ENCODE measurements around the gene ERC2.

ERC2 gene

GRCh38 chr3:55571216-55571813, 897.0 kb downstream of the ERC2 start:
- H3K9me3 Mint-ChIP-seq: peaks cover 13 to 17% of the 10 kb centered on the region in 2 donors
- no peaks in the 10 kb centered on the region for H3K36me3 Mint-ChIP-seq (ENCODE audit: insufficient read depth)
- no peaks in the 10 kb centered on the region for H3K4me1 Mint-ChIP-seq (ENCODE audit: low read depth in 2 of 2)
- no peak overlapping the region for H3K4me3 Mint-ChIP-seq
- no peaks in the 10 kb centered on the region for H3K27me3 Mint-ChIP-seq
- ATAC-seq (replicated peaks): no peak
- no peak overlapping the region for H3K27ac Mint-ChIP-seq
- no peak for DNase-seq

GRCh38 chr3:55570271-55570711, 898.0 kb downstream of the ERC2 start:
- ATAC-seq (replicated peaks) (no peak), DNase-seq (no peak)
- H3K4me1 Mint-ChIP-seq (ENCODE audit: low read depth in 2 of 2): no peaks in the 10 kb centered on the region
- H3K36me3 Mint-ChIP-seq (ENCODE audit: insufficient read depth): no peaks in the 10 kb centered on the region
- H3K9me3 Mint-ChIP-seq: peaks cover 13 to 17% of the 10 kb centered on the region in 2 donors
- H3K27me3 Mint-ChIP-seq: no peaks in the 10 kb centered on the region
- H3K4me3 Mint-ChIP-seq: no peak overlapping the region
- H3K27ac Mint-ChIP-seq: no peak overlapping the region

- Mint-ChIP-seq H3K4me3 (no peak overlapping the region), H3K4me1 (ENCODE audit: low read depth in 2 of 2) (no peaks in the 10 kb centered on the region), H3K27me3 (no peaks in the 10 kb centered on the region), H3K36me3 (ENCODE audit: insufficient read depth) (no peaks in the 10 kb centered on the region), H3K27ac (no peak overlapping the region), H3K9me3 (peaks cover 13 to 17% of the 10 kb centered on the region in 2 donors)
- ATAC-seq (replicated peaks) (no peak), DNase-seq (no peak)
These were observed 899.2 kb downstream of the ERC2 start for GRCh38 chr3:55569033-55569599.

GRCh38 chr3:55567615-55568014, 900.7 kb downstream of the ERC2 start:
- H3K27ac Mint-ChIP-seq: no peak overlapping the region
- H3K27me3 Mint-ChIP-seq: no peaks in the 10 kb centered on the region
- no peaks in the 10 kb centered on the region for H3K36me3 Mint-ChIP-seq (ENCODE audit: insufficient read depth)
- DNase-seq (no peak), ATAC-seq (replicated peaks) (no peak)
- H3K9me3 Mint-ChIP-seq: peaks cover 10 to 27% of the 10 kb centered on the region in 2 donors
- H3K4me3 Mint-ChIP-seq: no peak overlapping the region
- no peaks in the 10 kb centered on the region for H3K4me1 Mint-ChIP-seq (ENCODE audit: low read depth in 2 of 2)

- Mint-ChIP-seq H3K4me3 (no peak overlapping the region), H3K27ac (no peak overlapping the region), H3K36me3 (ENCODE audit: insufficient read depth) (no peaks in the 10 kb centered on the region), H3K9me3 (peaks cover 10 to 27% of the 10 kb centered on the region in 2 donors), H3K4me1 (ENCODE audit: low read depth in 2 of 2) (no peaks in the 10 kb centered on the region), H3K27me3 (no peaks in the 10 kb centered on the region)
- ATAC-seq (replicated peaks) (no peak), DNase-seq (no peak)
These were observed 901.1 kb downstream of the ERC2 start for GRCh38 chr3:55567121-55567520.

GRCh38 chr3:55565521-55565920, 902.7 kb downstream of the ERC2 start:
- H3K27me3 Mint-ChIP-seq: no peaks in the 10 kb centered on the region
- H3K4me1 Mint-ChIP-seq (ENCODE audit: low read depth in 2 of 2): no peaks in the 10 kb centered on the region
- no peak overlapping the region for H3K4me3 Mint-ChIP-seq
- H3K36me3 Mint-ChIP-seq (ENCODE audit: insufficient read depth): no peaks in the 10 kb centered on the region
- H3K27ac Mint-ChIP-seq: no peak overlapping the region
- ATAC-seq (replicated peaks) (no peak), DNase-seq (no peak)
- H3K9me3 Mint-ChIP-seq: peaks cover 5 to 27% of the 10 kb centered on the region in 2 donors

GRCh38 chr3:55564726-55565125, 903.5 kb downstream of the ERC2 start:
- no peak overlapping the region for H3K4me3 Mint-ChIP-seq
- peaks cover 5 to 27% of the 10 kb centered on the region in 2 donors for H3K9me3 Mint-ChIP-seq
- ATAC-seq (replicated peaks) (no peak), DNase-seq (no peak)
- no peaks in the 10 kb centered on the region for H3K27me3 Mint-ChIP-seq
- H3K27ac Mint-ChIP-seq: no peak overlapping the region
- no peaks in the 10 kb centered on the region for H3K36me3 Mint-ChIP-seq (ENCODE audit: insufficient read depth)
- H3K4me1 Mint-ChIP-seq (ENCODE audit: low read depth in 2 of 2): no peaks in the 10 kb centered on the region

GRCh38 chr3:55562700-55563099, 905.6 kb downstream of the ERC2 start:
- Mint-ChIP-seq H3K4me1 (ENCODE audit: low read depth in 2 of 2) (no peaks in the 10 kb centered on the region), H3K27me3 (no peaks in the 10 kb centered on the region)

GRCh38 chr3:55559500-55560423, 908.5 kb downstream of the ERC2 start:
- H3K27ac Mint-ChIP-seq: no peak overlapping the region
- peaks cover 1 to 10% of the 10 kb centered on the region in 2 donors for H3K9me3 Mint-ChIP-seq
- no peak overlapping the region for H3K4me3 Mint-ChIP-seq

More at GRCh38 chr3:55562700-55563099, 905.6 kb downstream of the ERC2 start:
- no peak overlapping the region for H3K4me3 Mint-ChIP-seq
- peaks cover 4 to 18% of the 10 kb centered on the region in 2 donors for H3K9me3 Mint-ChIP-seq
- no peak overlapping the region for H3K27ac Mint-ChIP-seq
- no peaks in the 10 kb centered on the region for H3K36me3 Mint-ChIP-seq (ENCODE audit: insufficient read depth)
- DNase-seq (no peak), ATAC-seq (replicated peaks) (no peak)

GRCh38 chr3:55558316-55558715, 910.0 kb downstream of the ERC2 start:
- H3K36me3 Mint-ChIP-seq (ENCODE audit: insufficient read depth): no peaks in the 10 kb centered on the region
- no peaks in the 10 kb centered on the region for H3K4me1 Mint-ChIP-seq (ENCODE audit: low read depth in 2 of 2)
- no peaks in the 10 kb centered on the region for H3K27me3 Mint-ChIP-seq
- H3K4me3 Mint-ChIP-seq: no peak overlapping the region
- peaks cover 1 to 2% of the 10 kb centered on the region in 2 donors for H3K9me3 Mint-ChIP-seq
- ATAC-seq (replicated peaks): no peak
- no peak overlapping the region for H3K27ac Mint-ChIP-seq
- DNase-seq: no peak

More at GRCh38 chr3:55559500-55560423, 908.5 kb downstream of the ERC2 start:
- ATAC-seq (replicated peaks) (no peak), DNase-seq (no peak)
- no peaks in the 10 kb centered on the region for H3K27me3 Mint-ChIP-seq
- H3K4me1 Mint-ChIP-seq (ENCODE audit: low read depth in 2 of 2): no peaks in the 10 kb centered on the region
- no peaks in the 10 kb centered on the region for H3K36me3 Mint-ChIP-seq (ENCODE audit: insufficient read depth)

GRCh38 chr3:55557549-55557948, 910.7 kb downstream of the ERC2 start:
- Mint-ChIP-seq H3K27me3 (no peaks in the 10 kb centered on the region), H3K27ac (no peak overlapping the region), H3K4me3 (no peak overlapping the region), H3K4me1 (ENCODE audit: low read depth in 2 of 2) (no peaks in the 10 kb centered on the region), H3K9me3 (peaks cover 0 to 1% of the 10 kb centered on the region in 2 donors), H3K36me3 (ENCODE audit: insufficient read depth) (no peaks in the 10 kb centered on the region)
- DNase-seq (no peak), ATAC-seq (replicated peaks) (no peak)

GRCh38 chr3:55556619-55557537, 911.4 kb downstream of the ERC2 start:
- DNase-seq: no peak
- Mint-ChIP-seq H3K4me3 (no peak overlapping the region), H3K27ac (no peak overlapping the region), H3K27me3 (no peaks in the 10 kb centered on the region), H3K4me1 (ENCODE audit: low read depth in 2 of 2) (no peaks in the 10 kb centered on the region), H3K9me3 (peaks cover 0 to 1% of the 10 kb centered on the region in 2 donors), H3K36me3 (ENCODE audit: insufficient read depth) (no peaks in the 10 kb centered on the region)
- no peak for ATAC-seq (replicated peaks)
